AG04450 (cell line): ENCODE results near the gene FABP1. TPM values are rescaled to one million over a fixed set of nuclear protein-coding genes. Genes with fewer than 3 reads are reported as not detected.

ENCODE experiments used
- CTCF ChIA-PET: fragments of 300-600, 350-600 bp; formaldehyde crosslinking; extraction: SDS; loops from one replicate; lab custom pipeline; 2022; ENCODE audit warnings: antibody characterized with exemption, inconsistent platforms; lab: Charles Lee
- POLR2A ChIA-PET: fragments of 350-600 bp; formaldehyde crosslinking; extraction: SDS; loops from one replicate; lab custom pipeline; 2021; ENCODE audit warnings: antibody characterized with exemption, inconsistent platforms; lab: Yijun Ruan, JAX
- DNase-seq: peaks from one replicate; pipeline ENCODE4 v3.0.0-alpha.2; 2011; ENCODE audit warnings: low read depth, low spot score
- H3K27ac ChIP-seq: one replicate; pipeline ENCODE4 v1.5.1; 2012; ENCODE audit warnings: low read depth, low read length, control low read depth
- H3K27me3 ChIP-seq: one replicate; pipeline ENCODE4 v1.6.0; 2012; ENCODE audit warnings: low read length; ENCODE audit not compliant: control insufficient read depth, insufficient read depth
- H3K4me3 ChIP-seq: 2 replicates; pipeline ENCODE4 v1.5.1; 2011; ENCODE audit warnings: mild to moderate bottlenecking, low read depth, low read length, control low read depth
- H3K9me3 ChIP-seq: 2 replicates; pipeline ENCODE4 v1.5.1; 2012; ENCODE audit warnings: low read length; ENCODE audit not compliant: control insufficient read depth, insufficient read depth
- polyA plus RNA-seq: library from polyadenylated mRNA; depleted of rRNA; stranded (reverse); fragments of >200 nt; gene quantifications from 2 replicates; pipeline ENCODE4 v1.2.3, GENCODE V29; 2011
- TF ChIP-seq, protein P1 (sequence below): IDR thresholded peaks from 2 replicates; pipeline ENCODE4 v1.5.1; 2011; ENCODE audit warnings: low read depth, low read length, control low read depth, inconsistent platforms

Gene FABP1
- polyA plus RNA-seq, 1 experiment, result not detected

DNA sequence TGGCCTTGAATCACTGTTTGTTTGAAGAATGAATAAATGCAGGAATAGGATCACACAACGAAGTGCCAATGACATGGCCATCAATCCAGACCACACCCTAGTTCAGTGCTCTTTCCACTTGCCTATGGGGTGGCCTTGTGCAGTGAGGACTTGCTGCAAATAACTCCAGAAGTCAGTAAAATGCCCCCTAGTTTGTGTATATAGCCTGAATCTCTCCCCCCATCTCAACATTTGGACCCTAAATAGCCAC lies 299 bp downstream of the FABP1 start:
- CTCF ChIA-PET, result no interaction called here
- Histone ChIP-seq H3K4me3 (no peak overlapping the region), H3K27me3 (no peaks in the 10 kb centered on the region), H3K9me3 (no peaks in the 10 kb centered on the region), H3K27ac (no peak overlapping the region)
- no peak for DNase-seq
- POLR2A ChIA-PET, result no interaction called here
- TF ChIP-seq, protein P1, sequence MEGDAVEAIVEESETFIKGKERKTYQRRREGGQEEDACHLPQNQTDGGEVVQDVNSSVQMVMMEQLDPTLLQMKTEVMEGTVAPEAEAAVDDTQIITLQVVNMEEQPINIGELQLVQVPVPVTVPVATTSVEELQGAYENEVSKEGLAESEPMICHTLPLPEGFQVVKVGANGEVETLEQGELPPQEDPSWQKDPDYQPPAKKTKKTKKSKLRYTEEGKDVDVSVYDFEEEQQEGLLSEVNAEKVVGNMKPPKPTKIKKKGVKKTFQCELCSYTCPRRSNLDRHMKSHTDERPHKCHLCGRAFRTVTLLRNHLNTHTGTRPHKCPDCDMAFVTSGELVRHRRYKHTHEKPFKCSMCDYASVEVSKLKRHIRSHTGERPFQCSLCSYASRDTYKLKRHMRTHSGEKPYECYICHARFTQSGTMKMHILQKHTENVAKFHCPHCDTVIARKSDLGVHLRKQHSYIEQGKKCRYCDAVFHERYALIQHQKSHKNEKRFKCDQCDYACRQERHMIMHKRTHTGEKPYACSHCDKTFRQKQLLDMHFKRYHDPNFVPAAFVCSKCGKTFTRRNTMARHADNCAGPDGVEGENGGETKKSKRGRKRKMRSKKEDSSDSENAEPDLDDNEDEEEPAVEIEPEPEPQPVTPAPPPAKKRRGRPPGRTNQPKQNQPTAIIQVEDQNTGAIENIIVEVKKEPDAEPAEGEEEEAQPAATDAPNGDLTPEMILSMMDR, result no peak

DNA sequence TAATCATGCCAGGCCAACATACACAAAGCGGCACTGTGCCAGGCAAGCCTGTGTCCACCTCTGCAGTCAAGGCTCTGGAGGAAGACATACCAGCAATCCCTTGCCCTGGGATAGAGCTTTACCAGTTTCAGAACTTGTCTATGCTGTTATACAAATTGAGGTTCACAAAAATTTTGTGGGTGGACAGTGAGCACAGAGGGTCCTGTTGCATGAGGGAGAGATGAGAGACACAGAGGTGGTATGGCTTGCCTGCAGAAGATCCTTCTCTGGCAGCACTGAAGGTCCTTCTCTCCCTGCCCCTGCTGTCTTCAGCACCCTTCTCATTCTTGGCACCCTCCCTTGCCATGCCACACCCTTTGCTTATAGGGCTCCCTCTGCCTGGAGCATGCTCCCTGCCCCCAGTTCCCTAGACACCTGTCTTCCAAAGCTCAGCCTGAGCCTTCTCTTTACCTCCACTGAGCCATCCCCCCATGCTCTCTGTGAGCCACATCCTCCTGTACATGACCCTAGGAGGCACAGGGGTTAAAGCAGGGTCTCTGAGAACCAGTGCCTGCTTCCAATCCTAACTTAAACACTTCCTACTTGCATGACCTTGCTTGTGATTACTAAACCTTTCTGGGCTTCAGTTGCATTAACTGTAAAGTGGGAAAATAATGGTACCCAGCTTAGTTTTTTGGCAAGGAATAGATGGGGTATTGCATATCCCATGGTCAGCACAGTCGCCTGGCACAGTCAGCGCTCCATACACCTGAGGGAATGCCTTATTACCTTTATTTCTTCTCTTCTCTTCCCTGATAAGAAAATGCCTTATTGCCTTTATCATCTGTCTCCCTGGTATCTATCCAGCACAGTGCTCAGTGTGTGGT lies 857 bp downstream of the FABP1 start:
- POLR2A ChIA-PET, result no interaction called here
- no peak overlapping the region for H3K27ac ChIP-seq
- no peaks in the 10 kb centered on the region for H3K9me3 ChIP-seq
- no peak overlapping the region for H3K4me3 ChIP-seq
- no peaks in the 10 kb centered on the region for H3K27me3 ChIP-seq
- no peak for DNase-seq
- TF ChIP-seq, protein P1, result no peak
- CTCF ChIA-PET, result no interaction called here

DNA sequence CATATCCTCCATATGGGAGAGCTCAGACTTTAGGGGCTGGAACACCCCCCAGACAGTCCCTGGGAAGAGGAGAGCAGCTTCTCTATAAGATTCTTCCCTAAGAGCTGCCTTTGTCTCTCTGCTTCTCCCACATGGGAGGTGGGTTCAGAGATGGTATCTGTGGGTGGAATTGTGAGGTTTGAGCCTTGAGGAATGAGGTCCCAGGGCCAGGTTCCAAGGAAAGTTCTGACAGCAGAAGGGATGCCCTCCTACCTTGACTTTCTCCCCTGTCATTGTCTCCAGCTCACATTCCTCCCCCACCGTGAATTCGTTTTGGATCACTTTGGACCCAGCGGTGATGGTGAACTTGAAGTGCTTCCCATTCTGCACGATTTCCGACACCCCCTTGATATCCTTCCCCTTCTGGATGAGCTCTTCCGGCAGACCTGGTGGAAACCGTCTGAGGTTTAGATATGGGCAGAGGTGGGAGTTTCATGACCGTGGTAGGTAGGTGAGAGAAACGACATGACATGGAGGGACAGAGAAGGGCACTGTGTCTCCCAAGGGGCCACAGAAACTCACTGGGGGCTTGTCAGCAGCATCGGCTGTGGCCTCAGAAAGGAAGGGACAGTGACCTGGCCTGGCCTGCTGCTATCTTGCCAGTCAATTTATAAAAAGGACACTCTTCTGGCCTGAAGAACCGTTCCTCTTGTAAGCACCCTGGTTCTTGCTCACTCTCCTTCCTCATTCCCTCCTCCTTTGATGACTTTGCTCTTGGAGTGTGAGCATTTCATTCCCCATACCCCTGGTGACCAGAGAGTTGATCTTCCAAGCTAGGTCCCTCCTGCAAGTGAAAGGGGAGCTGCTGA lies 1.7 kb downstream of the FABP1 start:
- TF ChIP-seq, protein P1, result no peak
- Histone ChIP-seq H3K27me3 (no peaks in the 10 kb centered on the region), H3K4me3 (no peak overlapping the region), H3K9me3 (no peaks in the 10 kb centered on the region), H3K27ac (no peak overlapping the region)
- no peak for DNase-seq
- ChIA-PET POLR2A (no interaction called here), CTCF (no interaction called here)

DNA sequence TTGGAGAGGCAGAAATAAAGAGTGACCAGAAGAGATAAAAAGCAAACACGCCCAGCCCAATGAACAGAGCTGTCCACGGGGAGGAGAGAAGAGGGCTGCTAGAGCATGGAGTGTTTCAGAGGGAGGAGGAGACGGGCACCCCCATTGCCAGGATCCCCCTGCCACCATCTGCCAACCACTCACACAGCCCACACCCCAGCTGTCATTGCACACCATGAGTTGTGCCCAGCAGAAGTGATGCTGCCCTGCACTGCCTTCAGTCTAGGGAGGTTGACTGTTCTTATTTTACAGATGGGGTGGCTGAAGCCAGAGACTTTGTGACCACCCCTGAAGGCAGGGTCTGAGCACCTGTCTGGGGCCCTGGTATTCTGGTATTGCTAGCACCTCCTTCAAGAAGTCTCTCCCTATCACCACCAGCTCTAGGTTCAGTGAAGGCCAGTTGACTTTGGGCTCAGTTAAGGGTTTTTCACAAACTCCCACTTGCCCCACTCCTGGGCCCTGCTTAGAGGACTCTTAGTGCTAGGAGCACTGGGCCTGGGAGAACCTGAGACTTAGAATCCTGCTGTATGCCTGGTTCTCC lies 2.4 kb downstream of the FABP1 start:
- TF ChIP-seq, protein P1, result no peak
- ChIA-PET POLR2A (no interaction called here), CTCF (no interaction called here)
- no peak overlapping the region for H3K27ac ChIP-seq
- DNase-seq, result no peak
- no peaks in the 10 kb centered on the region for H3K9me3 ChIP-seq
- H3K4me3 ChIP-seq, result no peak overlapping the region
- no peaks in the 10 kb centered on the region for H3K27me3 ChIP-seq
